K562 (cell line): ENCODE results near the gene DUS1L. TPM values are rescaled to one million over a fixed set of nuclear protein-coding genes. Genes with fewer than 3 reads are reported as not detected.

ENCODE experiments used
- CTCF ChIP-seq, 3 experiments: IDR thresholded peaks in 2 of 3; conservative IDR thresholded peaks in 1 of 3; 2 replicates each; pipeline ENCODE4 v1.5.1; 2011 to 2012; ENCODE audit warnings: low read length in 3 of 3, mild to moderate bottlenecking in 3 of 3, control low read depth in 2 of 3, improper control_type of control experiment in 1 of 3, inconsistent platforms in 1 of 3, low read depth in 1 of 3, mixed read lengths in 1 of 3, moderate library complexity in 1 of 3; ENCODE audit not compliant: insufficient read depth in 2 of 3
- DLX4 ChIP-seq: fragments of 250-450 bp; sonication (Bioruptor Pico); IDR thresholded peaks from 2 replicates; pipeline ENCODE4 v1.6.1; 2021; ENCODE audit warnings: mild to moderate bottlenecking
- FOSL1 ChIP-seq: fragments of 200-800 bp; sonication (Bioruptor generic); conservative IDR thresholded peaks from 2 replicates; pipeline ENCODE4 v1.6.1; 2016; ENCODE audit warnings: missing genetic modification characterization, missing compliant biosample characterization
- IRF1 ChIP-seq: sonication (generic); formaldehyde crosslinking; IDR thresholded peaks from 2 replicates; pipeline ENCODE4 v1.8.0; 2022; ENCODE audit warnings: missing genetic modification reagents, mild to moderate bottlenecking, borderline replicate concordance
- MAX ChIP-seq: sonication (generic); formaldehyde crosslinking; IDR thresholded peaks from 2 replicates; pipeline ENCODE4 v1.9.0; 2022; ENCODE audit warnings: mild to moderate bottlenecking, missing genetic modification reagents
- MGA ChIP-seq: fragments of 450-650 bp; IDR thresholded peaks from 2 replicates; pipeline ENCODE4 v1.6.1; 2016; ENCODE audit warnings: mild to moderate bottlenecking, moderate library complexity
- SIX5 ChIP-seq, 2 experiments: IDR thresholded peaks; 2 replicates each; pipeline ENCODE4 v1.6.1; 2011; ENCODE audit warnings: low read length in 2 of 2, borderline replicate concordance in 1 of 2, low read depth in 1 of 2, mild to moderate bottlenecking in 1 of 2, moderate library complexity in 1 of 2; ENCODE audit not compliant: insufficient read depth in 1 of 2
- THRB ChIP-seq: fragments of 450-650 bp; formaldehyde crosslinking; conservative IDR thresholded peaks from 2 replicates; pipeline ENCODE4 v1.4.0; 2022; ENCODE audit warnings: mild to moderate bottlenecking, missing genetic modification characterization
- polyA plus RNA-seq, 8 experiments: library from polyadenylated mRNA; depleted of rRNA in 4 of 8; stranded (reverse) in 5 of 8; unstranded in 3 of 8; fragments of >200 nt; fragmentation: Nextera tagmentation in 2 of 8; fragmentation: Illumina TruSeq in 1 of 8; extraction: Ambion mirVana in 2 of 8; extraction: Trizol in 1 of 8; gene quantifications; 2 replicates each; pipeline versions ENCODE4 v1.2.1 to v1.2.3, GENCODE V29; 2011 to 2014; ENCODE audit warnings: inconsistent platforms in 1 of 8, missing spikeins in 1 of 8
- total RNA-seq, 7 experiments: library from RNA; depleted of rRNA in 6 of 7; stranded (reverse); fragments of >200 nt in 6 of 7; fragmentation: Illumina TruSeq in 2 of 7; extraction: Trizol in 2 of 7; gene quantifications; 2 replicates each; pipeline versions ENCODE4 v1.2.1 to v1.2.3, GENCODE V29; 2011 to 2021; ENCODE audit warnings: low replicate concordance in 1 of 7

DUS1L gene
- total and polyA plus RNA-seq, 9 of the 15 experiments (the other 6 are each of a cell fraction or from before 2014, with no cell fraction given): 7.8 to 210 (median 83.9) TPM

- TF ChIP-seq THRB (CRISPR knock-in tag) (no peak), IRF1 (no peak), SIX5 (IDR thresholded peaks at IDR 0.05; ENCODE audit: borderline replicate concordance in 1 of 2, insufficient read depth in 1 of 2, low read depth in 1 of 2, low read length in 2 of 2) (0 out of 4 replicates have a peak, but pooled peaks of 1 of the 2 experiments have one; percentile 15), DLX4 (no peak), MAX (CRISPR knock-in tag) (no peak), FOSL1 (tag) (no peak), MGA (no peak), CTCF (IDR thresholded peaks at IDR 0.05 in 2 of 3, conservative IDR thresholded peaks at IDR 0.05 in 1 of 3; ENCODE audit: insufficient read depth in 2 of 3, low read depth in 1 of 3, low read length in 3 of 3) (no peak)
Measured at GRCh38 chr17:82051776-82052637, 13.6 kb downstream of the DUS1L start, which contains the start of the genes GPS1 and RFNG (continued).
